ENCODE measurements around the gene ANKRD13D.

ANKRD13D gene

DNA sequence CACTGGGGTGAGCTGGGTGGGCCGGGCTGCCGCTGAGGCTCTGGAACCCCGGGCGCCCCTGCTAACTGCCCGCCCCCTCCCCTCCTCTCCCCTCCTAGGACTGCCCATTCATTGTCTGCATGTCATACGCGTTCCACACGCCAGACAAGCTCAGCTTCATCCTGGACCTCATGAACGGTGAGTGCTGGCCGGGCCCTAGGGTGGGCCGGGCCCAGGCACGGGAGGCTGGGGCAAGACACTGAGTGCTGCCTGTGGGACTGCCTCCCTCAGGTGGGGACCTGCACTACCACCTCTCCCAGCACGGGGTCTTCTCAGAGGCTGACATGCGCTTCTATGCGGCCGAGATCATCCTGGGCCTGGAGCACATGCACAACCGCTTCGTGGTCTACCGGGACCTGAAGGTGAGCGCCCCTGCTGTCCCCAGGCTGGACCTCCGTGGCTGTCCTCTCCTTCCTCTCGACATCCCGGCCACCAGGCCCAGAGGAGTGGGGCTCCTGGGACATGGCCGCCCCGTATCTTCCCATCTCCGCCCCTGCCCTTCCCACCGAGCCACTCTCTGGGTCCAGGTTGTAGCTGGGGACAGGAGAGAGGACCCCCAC, 7.5 kb upstream of the ANKRD13D start:
- no CpG with 5 or more reads among the region's 27 CpGs for WGBS (ENCODE audit: extremely low coverage, insufficient coverage, insufficient read length)
- H3K14ac ChIP-seq (ENCODE audit: low read length) = no peak overlapping the region
- no peak for DNase-seq

GRCh38 chr11:67282155-67282875, 6.8 kb upstream of the ANKRD13D start:
- no peaks in the 10 kb centered on the region for H3K4me1 ChIP-seq (ENCODE audit: control insufficient read depth in 1 of 2, insufficient read depth in 2 of 2, low read length in 2 of 2)
- H3K9me3 ChIP-seq (ENCODE audit: insufficient read depth, low read depth, low read length) = peaks cover 3% of the 10 kb centered on the region
- no peak for DNase-seq
- no peak overlapping the region for H2AFZ ChIP-seq (ENCODE audit: insufficient read depth, low read length, poor library complexity)
- no peak overlapping the region for H3K18ac ChIP-seq (ENCODE audit: low read length)
- H3K9ac ChIP-seq (ENCODE audit: low read length) = no peak overlapping the region
- H3K36me3 ChIP-seq (ENCODE audit: control insufficient read depth in 1 of 2, insufficient read depth in 2 of 2, low read length in 2 of 2) = peaks cover 94 to 95% of the 10 kb centered on the region in 2 experiments
- no peak overlapping the region for H4K12ac ChIP-seq (ENCODE audit: low read depth, low read length)
- H2AK5ac ChIP-seq (ENCODE audit: low read length) = no peak overlapping the region
- no peak overlapping the region for H3K4me3 ChIP-seq (ENCODE audit: low read depth, low read length)
- no peaks in the 10 kb centered on the region for H3K27me3 ChIP-seq (ENCODE audit: insufficient read depth, low read length)
- no peak overlapping the region for H3K4me2 ChIP-seq (ENCODE audit: low read length)
- H4K8ac ChIP-seq (ENCODE audit: low read depth, low read length) = no peak overlapping the region
- H3K14ac ChIP-seq (ENCODE audit: low read length) = no peak overlapping the region
- no peak overlapping the region for H2BK5ac ChIP-seq (ENCODE audit: low read depth, low read length, poor library complexity)
- H3K79me1 ChIP-seq (ENCODE audit: low read length) = no peaks in the 10 kb centered on the region
- H3K27ac ChIP-seq (ENCODE audit: low read depth, low read length) = no peak overlapping the region
- no peak overlapping the region for H2BK120ac ChIP-seq (ENCODE audit: insufficient read depth, low read length, poor library complexity)
- no peak overlapping the region for H4K91ac ChIP-seq (ENCODE audit: low read depth, low read length)
- no peak overlapping the region for H2BK12ac ChIP-seq (ENCODE audit: low read length)
- WGBS (ENCODE audit: extremely low coverage, insufficient coverage, insufficient read length) = no CpG with 5 or more reads among the region's 20 CpGs
- no peak overlapping the region for H3K4ac ChIP-seq (ENCODE audit: low read depth, low read length)
- no peak overlapping the region for H3K23ac ChIP-seq (ENCODE audit: low read length)
- H3K79me2 ChIP-seq (ENCODE audit: control insufficient read depth, insufficient read depth, low read length, poor library complexity) = no peaks in the 10 kb centered on the region

More for the DNA sequence above, 7.5 kb upstream of the ANKRD13D start:
- no peaks in the 10 kb centered on the region for H3K79me1 ChIP-seq (ENCODE audit: low read length)
- H3K4me2 ChIP-seq (ENCODE audit: low read length) = no peak overlapping the region
- H3K79me2 ChIP-seq (ENCODE audit: control insufficient read depth, insufficient read depth, low read length, poor library complexity) = no peaks in the 10 kb centered on the region
- H3K27me3 ChIP-seq (ENCODE audit: insufficient read depth, low read length) = no peaks in the 10 kb centered on the region
- H2AK5ac ChIP-seq (ENCODE audit: low read length) = no peak overlapping the region
- H4K91ac ChIP-seq (ENCODE audit: low read depth, low read length) = no peak overlapping the region
- H4K8ac ChIP-seq (ENCODE audit: low read depth, low read length) = no peak overlapping the region
- no peaks in the 10 kb centered on the region for H3K4me1 ChIP-seq (ENCODE audit: control insufficient read depth in 1 of 2, insufficient read depth in 2 of 2, low read length in 2 of 2)
- H3K9ac ChIP-seq (ENCODE audit: low read length) = no peak overlapping the region
- no peak overlapping the region for H3K4me3 ChIP-seq (ENCODE audit: low read depth, low read length)
- H3K4ac ChIP-seq (ENCODE audit: low read depth, low read length) = no peak overlapping the region
- no peak overlapping the region for H3K23ac ChIP-seq (ENCODE audit: low read length)
- peaks cover under 1% of the 10 kb centered on the region for H3K9me3 ChIP-seq (ENCODE audit: insufficient read depth, low read depth, low read length)
- peaks cover 93 to 95% of the 10 kb centered on the region in 2 experiments for H3K36me3 ChIP-seq (ENCODE audit: control insufficient read depth in 1 of 2, insufficient read depth in 2 of 2, low read length in 2 of 2)
- H2BK12ac ChIP-seq (ENCODE audit: low read length) = no peak overlapping the region
- H2BK5ac ChIP-seq (ENCODE audit: low read depth, low read length, poor library complexity) = no peak overlapping the region
- no peak overlapping the region for H4K12ac ChIP-seq (ENCODE audit: low read depth, low read length)
- no peak overlapping the region for H3K27ac ChIP-seq (ENCODE audit: low read depth, low read length)
- no peak overlapping the region for H2AFZ ChIP-seq (ENCODE audit: insufficient read depth, low read length, poor library complexity)
- no peak overlapping the region for H2BK120ac ChIP-seq (ENCODE audit: insufficient read depth, low read length, poor library complexity)
- H3K18ac ChIP-seq (ENCODE audit: low read length) = no peak overlapping the region

GRCh38 chr11:67282876-67283371, 6.2 kb upstream of the ANKRD13D start:
- Histone ChIP-seq H3K18ac (ENCODE audit: low read length) (no peak overlapping the region), H3K36me3 (ENCODE audit: control insufficient read depth in 1 of 2, insufficient read depth in 2 of 2, low read length in 2 of 2) (peaks cover 91 to 92% of the 10 kb centered on the region in 2 experiments), H3K79me2 (ENCODE audit: control insufficient read depth, insufficient read depth, low read length, poor library complexity) (no peaks in the 10 kb centered on the region), H2BK120ac (ENCODE audit: insufficient read depth, low read length, poor library complexity) (no peak overlapping the region), H2BK12ac (ENCODE audit: low read length) (no peak overlapping the region), H3K14ac (ENCODE audit: low read length) (no peak overlapping the region), H4K12ac (ENCODE audit: low read depth, low read length) (no peak overlapping the region), H3K79me1 (ENCODE audit: low read length) (no peaks in the 10 kb centered on the region), H3K4me3 (ENCODE audit: low read depth, low read length) (no peak overlapping the region), H4K91ac (ENCODE audit: low read depth, low read length) (no peak overlapping the region), H3K27me3 (ENCODE audit: insufficient read depth, low read length) (no peaks in the 10 kb centered on the region), H3K9ac (ENCODE audit: low read length) (no peak overlapping the region), H4K8ac (ENCODE audit: low read depth, low read length) (no peak overlapping the region), H2AK5ac (ENCODE audit: low read length) (no peak overlapping the region), H3K23ac (ENCODE audit: low read length) (no peak overlapping the region), H2AFZ (ENCODE audit: insufficient read depth, low read length, poor library complexity) (no peak overlapping the region), H3K9me3 (ENCODE audit: insufficient read depth, low read depth, low read length) (peaks cover 3% of the 10 kb centered on the region), H3K4ac (ENCODE audit: low read depth, low read length) (no peak overlapping the region), H3K27ac (ENCODE audit: low read depth, low read length) (no peak overlapping the region), H2BK5ac (ENCODE audit: low read depth, low read length, poor library complexity) (no peak overlapping the region), H3K4me1 (ENCODE audit: control insufficient read depth in 1 of 2, insufficient read depth in 2 of 2, low read length in 2 of 2) (peaks cover 4 to 5% of the 10 kb centered on the region in 2 experiments), H3K4me2 (ENCODE audit: low read length) (no peak overlapping the region)
- no CpG with 5 or more reads among the region's 11 CpGs for WGBS (ENCODE audit: extremely low coverage, insufficient coverage, insufficient read length)
- DNase-seq = no peak

GRCh38 chr11:67283481-67283963, 5.6 kb upstream of the ANKRD13D start:
- Histone ChIP-seq H3K4ac (ENCODE audit: low read depth, low read length) (no peak overlapping the region), H3K4me2 (ENCODE audit: low read length) (no peak overlapping the region), H2BK5ac (ENCODE audit: low read depth, low read length, poor library complexity) (no peak overlapping the region), H2AFZ (ENCODE audit: insufficient read depth, low read length, poor library complexity) (no peak overlapping the region), H3K18ac (ENCODE audit: low read length) (no peak overlapping the region), H3K23ac (ENCODE audit: low read length) (no peak overlapping the region), H4K91ac (ENCODE audit: low read depth, low read length) (no peak overlapping the region), H3K79me2 (ENCODE audit: control insufficient read depth, insufficient read depth, low read length, poor library complexity) (peaks cover 1% of the 10 kb centered on the region), H3K4me3 (ENCODE audit: low read depth, low read length) (no peak overlapping the region), H2BK12ac (ENCODE audit: low read length) (no peak overlapping the region), H3K9me3 (ENCODE audit: insufficient read depth, low read depth, low read length) (peaks cover 3% of the 10 kb centered on the region), H3K36me3 (ENCODE audit: control insufficient read depth in 1 of 2, insufficient read depth in 2 of 2, low read length in 2 of 2) (peaks cover 85 to 86% of the 10 kb centered on the region in 2 experiments), H2BK120ac (ENCODE audit: insufficient read depth, low read length, poor library complexity) (no peak overlapping the region), H3K9ac (ENCODE audit: low read length) (no peak overlapping the region), H3K14ac (ENCODE audit: low read length) (no peak overlapping the region), H2AK5ac (ENCODE audit: low read length) (no peak overlapping the region), H4K8ac (ENCODE audit: low read depth, low read length) (no peak overlapping the region), H4K12ac (ENCODE audit: low read depth, low read length) (no peak overlapping the region), H3K27me3 (ENCODE audit: insufficient read depth, low read length) (no peaks in the 10 kb centered on the region), H3K27ac (ENCODE audit: low read depth, low read length) (no peak overlapping the region), H3K4me1 (ENCODE audit: control insufficient read depth in 1 of 2, insufficient read depth in 2 of 2, low read length in 2 of 2) (peaks cover 7 to 9% of the 10 kb centered on the region in 2 experiments), H3K79me1 (ENCODE audit: low read length) (peaks cover 5% of the 10 kb centered on the region)
- DNase-seq = peak in 1 of 2 donors; percentile 33
- WGBS (ENCODE audit: extremely low coverage, insufficient coverage, insufficient read length) = no CpG with 5 or more reads among the region's 13 CpGs
